HCEC 1CT (cell line): ENCODE results near the gene CNN2.
"Not testable (repeated sequence)": the region's sequence is repeated elsewhere in the genome, so short reads cannot be mapped to it uniquely, and the experiment has no call there.

Source experiments
- DNase-seq: peaks from one replicate; pipeline ENCODE4 v3.0.0-alpha.2; 2017

The CNN2 gene

DNA sequence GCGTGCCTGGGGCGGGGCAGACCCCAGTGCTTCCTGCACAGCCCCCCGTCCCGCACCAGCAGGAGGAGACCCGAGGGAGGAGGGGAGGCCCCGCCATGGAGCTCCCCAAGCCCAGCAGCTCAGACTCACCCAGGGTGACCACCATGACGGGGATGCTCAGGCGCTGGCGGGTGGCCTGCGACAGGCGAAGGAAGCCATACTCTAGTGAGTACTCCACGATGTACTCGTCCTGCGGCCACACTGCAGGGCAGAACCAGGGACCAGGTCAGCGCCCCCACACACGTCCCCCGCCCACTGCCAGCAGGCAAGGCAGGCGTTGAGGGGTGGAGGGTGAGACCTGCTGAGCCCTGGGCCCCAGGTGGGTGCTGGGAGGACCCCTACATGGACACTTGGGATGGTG is 14.1 kb upstream of the CNN2 start:
- no peak for DNase-seq

DNA sequence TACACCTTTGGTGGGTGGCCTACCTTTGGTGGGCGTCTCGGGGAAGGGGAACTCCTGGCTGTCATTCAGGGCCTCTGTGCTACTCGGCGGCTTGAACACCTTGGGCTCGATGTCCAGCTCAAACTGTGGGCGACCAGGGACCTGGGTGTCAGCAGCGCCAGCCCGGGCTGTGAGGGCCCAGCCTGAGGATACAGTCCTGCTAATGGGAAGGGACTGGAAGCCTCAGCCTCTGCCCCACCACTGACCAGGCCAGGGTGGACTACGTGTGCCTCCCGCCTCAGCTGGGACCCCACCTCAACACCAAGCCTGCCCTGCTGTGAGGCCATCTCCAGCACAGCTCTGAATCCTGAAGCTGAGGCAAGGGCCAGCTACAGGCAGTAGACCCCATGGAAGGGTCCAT is 13.2 kb upstream of the CNN2 start:
- DNase-seq, result no peak

DNA sequence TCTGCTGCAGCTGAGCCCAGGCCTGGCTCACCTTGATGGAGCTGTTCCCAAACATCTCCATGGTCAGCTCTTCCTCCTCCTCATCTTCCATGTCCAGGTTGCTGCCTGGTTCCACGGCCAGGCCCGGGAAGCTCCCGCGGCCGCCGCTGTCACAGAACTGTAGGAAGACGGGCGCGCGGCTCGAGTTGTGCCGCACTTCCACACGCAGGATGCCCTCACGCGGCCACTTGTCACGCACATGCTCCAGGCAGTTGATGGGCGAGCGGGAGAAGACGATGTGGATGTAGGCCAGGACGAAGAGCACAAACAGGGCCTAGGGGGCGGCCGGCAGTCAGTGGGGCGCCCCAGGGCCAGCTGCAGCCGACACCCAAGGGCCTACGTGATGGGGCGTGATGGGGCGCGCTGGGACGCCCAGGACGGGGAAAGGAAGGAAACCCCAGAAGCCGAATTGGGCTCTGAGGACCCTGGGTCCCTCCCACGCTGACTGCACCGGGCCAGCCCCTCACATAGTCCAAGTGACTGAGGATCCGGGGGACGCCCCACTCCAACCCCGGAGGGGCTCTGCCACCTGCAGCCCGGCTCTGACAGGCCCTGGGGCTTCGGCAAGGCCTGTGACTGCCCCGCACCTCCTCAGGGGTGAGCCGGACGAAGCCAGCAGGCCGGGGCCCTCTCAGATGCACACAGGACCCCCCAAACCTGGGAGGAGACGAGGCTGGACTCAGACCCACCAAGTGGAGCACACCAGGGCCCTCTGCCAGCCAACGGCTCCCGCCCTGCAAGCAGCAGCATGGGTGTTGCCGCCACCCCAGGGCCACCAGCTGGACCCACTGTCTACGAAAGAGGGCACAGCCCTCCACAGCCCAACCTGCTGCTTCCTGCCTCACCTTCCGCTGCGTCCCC is 12.0 kb upstream of the CNN2 start:
- DNase-seq, result no peak

DNA sequence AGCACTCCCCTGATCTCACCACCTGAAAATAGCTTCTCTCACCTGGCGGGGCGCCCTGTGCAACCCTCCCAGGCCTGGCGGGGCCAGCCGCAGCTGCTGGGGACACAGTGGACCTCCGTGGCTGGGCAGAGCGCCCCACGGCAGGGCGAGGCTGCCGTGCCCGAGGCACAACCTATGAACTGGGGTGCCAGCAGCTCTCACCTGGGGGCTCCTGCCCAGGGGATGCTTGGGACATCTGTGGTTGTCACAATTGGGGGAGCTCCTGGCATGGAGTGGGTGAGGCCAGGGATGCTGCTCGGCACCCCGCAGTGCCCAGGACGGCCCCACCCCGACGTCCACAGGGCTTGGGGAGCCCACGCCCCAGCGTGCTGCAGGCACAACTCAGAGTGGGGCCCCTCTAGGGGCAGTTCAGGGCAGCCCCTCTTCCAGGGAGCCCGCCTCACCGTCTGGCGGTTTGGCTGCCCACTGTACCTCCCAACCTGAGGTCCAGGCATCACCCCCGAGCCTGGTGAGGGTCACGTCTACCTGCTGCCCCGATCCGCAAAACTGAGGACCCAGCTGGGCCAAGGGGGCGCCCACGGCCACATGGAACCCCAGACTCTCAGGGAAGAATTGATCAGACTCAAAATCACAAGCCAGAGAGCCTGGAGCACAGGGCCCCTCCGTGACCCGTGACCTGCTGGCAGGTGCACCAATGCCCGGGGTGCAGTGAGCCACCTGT is 11.2 kb upstream of the CNN2 start:
- DNase-seq, result no peak

DNA sequence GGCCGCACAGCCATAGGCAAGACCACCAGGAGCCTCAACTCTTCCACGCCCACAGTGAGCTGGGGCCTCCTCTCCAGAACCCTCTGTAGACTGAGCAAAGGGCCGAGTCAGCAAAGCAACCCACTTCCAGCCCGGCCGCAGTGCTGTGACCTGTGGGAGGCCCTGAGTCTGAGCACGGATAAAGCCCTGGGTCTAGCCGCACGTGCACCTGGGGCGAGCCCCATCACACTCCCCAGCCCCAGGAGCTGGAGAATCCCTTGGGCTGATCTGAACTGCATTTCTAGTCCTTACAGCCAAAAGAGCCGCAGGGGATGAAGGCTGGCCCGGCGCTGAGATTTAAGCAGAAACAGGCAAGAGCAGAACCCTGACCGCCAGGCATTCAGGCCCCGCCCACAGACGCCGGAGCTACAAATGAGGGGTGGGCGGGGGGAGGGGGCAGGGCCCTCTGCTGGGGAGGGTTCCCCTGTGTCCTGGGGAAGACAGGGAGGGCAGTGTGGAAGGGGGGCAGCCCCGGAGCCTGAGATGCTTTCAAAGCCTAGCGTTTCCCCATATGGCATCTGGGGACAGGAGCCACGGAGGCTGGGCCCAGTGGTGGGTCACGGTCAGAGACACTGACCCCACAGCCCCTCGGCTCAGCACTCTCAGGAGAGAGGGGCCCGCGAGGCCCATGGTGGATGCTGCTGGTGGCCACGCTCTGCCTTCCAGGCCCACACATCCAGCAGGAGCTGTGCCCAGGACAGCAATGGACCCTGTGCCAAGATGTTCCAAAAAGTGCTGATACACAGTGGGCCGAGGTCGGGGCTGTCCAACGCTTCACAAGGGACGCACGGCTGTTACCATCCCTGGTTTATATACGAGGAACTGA is 10.4 kb upstream of the CNN2 start:
- DNase-seq, result no peak

DNA sequence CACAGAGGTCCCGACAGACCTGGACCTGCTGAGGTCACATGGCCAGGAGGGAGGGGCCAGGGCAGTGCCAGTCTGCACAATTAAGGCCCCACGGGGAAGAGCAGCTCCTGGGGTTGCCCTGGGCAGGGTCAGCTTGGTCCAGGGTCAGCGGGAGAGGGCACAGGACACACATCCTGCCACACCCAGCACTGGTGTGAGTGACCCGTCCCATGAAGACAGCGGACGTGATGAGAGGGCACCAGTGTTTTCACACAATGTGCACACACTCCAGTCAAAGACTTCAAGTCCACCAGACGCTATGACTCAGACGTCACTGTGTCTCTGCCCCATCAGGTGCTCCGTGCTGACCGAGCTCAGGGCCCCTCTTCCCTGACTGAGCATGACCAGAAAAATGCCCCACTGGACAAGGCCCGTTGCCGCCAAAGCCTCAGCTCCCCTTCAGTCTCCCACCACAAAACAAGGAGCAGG is 9.7 kb upstream of the CNN2 start:
- DNase-seq, result no peak

DNA sequence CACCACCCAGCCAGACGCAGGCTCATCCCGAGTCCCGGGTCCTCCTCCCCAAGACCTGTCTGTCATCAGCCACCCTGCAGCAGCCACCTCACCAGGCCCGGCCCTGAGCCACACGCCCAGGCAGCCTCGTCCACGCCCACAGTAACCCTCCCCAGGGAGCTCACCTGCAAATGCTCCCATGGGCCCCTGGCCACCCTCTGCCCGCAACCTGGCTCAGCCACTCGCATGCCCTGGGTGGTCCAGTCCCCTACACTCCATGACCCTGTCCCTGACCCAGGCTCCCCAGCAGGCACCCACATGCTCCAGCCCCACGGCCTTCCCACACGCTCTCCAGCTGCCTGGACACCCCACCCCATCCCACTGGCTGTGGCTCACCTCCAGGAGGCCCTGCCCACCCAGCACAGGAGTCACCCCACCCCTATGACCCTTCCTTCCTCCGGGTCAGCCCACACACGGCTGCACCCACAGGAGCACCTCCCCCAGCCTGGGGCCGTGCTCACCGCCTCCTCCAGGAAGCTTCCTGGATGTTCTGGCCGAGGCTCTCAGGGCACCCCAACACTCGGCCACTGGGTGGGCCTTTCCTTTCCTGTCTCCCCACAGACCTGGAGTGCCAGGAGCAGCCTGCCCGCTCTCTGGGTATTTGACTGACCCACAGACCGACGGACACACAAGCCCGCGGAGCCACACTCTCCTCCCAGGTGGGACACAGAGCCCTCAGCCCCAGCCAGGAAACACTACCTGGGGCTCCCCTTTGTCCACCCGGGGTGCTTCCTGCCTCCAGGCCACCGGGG is 9.1 kb upstream of the CNN2 start:
- no peak for DNase-seq

DNA sequence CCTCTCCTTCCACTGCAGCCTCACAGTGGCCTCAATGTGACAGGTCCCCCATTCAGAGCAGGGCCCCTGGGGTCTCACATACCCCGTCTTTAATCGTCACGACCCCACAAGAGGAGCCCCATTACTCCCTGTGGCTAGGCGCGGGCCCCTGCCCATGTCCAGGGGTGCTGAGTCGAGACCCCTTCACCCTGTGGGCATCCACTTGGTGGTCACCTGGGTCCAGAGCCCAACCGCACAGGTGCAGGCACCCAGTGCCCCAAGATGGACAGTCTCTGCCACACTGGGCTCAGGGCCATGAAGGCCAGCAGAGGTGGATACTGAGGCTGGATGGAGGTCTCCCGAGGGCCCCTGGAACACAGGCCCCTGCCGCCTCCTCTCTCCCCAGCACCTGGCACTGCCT is 8.5 kb upstream of the CNN2 start:
- no peak for DNase-seq

DNA sequence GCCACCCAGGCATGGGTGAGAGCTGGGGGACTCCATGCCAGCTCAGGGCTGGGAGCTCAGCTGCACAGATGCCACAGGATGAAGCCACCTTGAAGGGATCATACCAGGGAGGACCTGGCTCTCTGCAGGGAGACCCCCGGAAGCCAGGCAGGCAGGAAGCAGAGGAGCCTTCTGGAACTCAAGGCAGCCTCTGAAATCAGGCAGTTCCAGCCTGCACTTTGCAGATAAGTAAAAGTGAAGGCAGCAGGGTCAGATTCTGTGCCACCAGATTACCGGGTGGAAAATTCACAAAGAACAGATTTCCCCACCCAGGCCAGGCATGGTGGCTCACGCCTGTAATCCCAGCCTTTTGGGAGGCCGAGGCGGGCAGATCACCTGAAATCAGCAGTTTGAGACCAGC is 8.0 kb upstream of the CNN2 start:
- no peak for DNase-seq

DNA sequence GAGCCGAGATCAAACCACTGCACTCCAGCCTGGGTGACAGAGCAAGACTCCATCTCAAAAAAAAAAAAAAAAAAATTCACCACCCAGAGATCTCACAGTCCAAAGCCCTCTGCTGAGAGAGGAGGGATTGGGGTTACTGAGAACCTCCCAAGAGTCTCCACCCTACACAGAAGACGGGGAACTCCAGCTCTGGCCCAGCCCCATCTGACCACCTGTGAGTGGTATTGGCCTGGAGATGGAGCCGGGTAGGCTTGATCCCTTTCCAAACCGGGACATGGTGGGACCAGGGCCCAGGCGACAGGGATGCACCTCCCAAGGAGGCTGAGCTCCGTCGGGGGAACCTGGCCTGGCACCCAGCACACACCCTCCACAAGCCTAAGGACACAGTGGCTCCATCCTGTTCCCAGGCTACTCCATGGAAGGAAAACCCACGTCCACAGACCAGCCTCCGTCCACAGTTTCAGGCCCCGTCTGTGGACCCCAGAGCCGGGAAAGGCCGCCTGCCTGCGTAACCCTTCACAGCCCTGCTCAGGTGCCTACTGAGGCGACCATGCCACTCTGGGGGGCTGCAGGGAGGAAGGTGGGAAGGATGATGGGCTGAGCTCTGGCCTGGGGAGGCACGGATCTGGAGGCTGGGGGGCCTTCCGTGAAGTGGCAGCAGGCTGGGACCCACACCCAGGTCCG is 7.3 kb upstream of the CNN2 start:
- no peak for DNase-seq

DNA sequence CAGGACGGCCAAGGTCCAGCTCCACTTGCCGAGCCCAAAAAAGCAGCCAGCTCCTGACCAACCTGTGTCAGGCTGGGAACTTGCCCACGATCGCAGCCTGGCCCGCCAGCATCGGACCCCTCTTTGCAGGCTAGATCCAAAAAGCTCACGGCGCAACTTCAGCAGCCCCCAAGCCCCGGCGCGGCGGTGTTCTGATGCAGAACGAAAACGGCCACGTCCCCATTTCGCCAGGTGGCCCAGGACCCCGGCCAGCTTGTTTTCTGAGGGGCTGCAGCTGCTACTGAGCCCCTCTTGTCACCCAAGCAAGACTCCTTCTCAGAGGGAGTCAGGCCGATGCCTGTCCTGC is 6.8 kb upstream of the CNN2 start:
- no peak for DNase-seq

DNA sequence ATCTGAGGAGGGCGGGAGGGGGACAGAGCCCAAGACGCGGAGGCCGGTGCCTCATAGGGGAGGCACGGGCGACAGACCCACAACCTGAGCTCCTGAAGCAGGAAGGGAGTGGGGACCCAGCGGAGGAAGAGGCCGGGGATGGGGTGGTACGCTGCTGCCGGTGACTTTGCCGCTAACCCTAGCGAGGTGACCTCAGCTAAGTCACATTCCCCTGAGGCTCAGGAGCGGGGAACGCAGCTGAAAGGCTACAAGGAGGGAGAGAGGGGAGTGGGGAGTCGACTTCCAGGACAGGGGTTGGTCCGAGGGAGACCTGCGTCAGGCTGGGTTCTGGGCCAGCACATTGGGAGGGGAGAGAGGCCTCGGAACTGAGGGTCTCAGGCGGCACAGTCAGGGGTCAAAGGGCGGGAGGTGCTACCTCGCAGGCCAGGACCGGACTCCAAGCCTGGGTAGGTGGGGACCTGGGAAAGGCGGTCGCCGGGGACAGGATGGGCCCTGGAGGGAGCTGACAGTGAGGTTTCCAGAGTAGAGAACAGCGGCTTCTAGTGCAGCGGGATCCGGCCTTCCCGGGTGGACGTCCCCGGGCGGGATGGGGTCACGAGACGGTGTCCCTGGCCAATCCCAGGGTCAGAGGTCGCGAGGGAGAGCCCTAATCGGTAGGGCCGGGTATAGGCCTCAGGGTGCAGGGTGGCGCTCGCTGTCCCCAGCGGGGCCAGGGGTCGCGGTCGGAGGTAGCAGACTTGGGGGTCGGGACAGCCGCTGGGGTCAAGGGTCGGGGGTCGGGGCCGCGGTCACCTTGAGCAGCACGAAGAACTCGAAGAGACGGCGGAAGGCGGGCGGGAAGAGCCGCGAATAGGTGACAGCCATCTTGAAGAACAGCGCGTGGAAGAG is 6.2 kb upstream of the CNN2 start:
- no peak for DNase-seq

DNA sequence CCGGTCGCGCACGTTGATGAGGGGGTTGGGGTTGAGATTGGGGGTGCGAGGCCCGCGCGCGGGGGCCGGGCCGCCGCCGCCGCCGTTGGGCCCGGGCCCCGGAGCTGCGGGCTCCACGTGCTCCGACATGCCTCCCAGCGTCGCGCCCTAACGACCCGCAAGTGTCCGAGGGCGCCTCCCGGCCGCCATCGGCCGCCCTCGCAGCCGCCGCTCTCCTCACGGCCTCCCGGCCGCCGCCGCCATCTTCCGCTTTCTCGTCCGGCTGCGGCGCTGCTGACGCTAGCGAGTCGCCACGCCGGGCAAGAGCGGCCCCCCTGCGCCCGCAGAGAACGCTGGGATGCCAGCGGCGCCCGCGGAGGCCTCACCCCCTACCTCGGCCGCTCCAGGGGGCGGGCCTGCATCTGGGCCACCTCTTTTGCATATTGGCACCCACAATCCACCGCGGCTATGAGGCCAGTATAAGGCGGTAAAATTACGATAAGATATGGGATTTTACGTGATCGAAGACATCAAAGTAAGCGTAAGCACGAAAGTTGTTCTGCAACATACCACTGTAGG is 5.5 kb upstream of the CNN2 start, which contains the start of gene TMEM259:
Gene TMEM259, minus strand, starts transcription at position 256 of the 558 bp plus-strand sequence. Its CDS starts 127 bp downstream, at position 129.
- DNase-seq, result peak; percentile 98

DNA sequence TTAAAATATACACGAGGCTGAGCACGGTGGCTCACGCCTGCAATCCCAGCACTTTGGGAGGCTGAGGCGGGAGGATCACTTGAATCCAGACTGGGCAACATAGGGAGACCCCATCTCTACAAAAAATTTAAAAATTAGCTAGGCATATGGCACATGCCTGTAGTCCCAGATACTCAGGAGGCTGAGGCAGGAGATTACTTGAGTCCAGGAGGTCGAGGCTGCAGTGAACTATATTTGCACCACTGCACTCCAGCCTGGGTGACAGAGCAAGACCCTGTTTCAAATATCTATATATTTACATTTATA is 2.6 kb upstream of the CNN2 start:
- DNase-seq, result not testable (repeated sequence)

DNA sequence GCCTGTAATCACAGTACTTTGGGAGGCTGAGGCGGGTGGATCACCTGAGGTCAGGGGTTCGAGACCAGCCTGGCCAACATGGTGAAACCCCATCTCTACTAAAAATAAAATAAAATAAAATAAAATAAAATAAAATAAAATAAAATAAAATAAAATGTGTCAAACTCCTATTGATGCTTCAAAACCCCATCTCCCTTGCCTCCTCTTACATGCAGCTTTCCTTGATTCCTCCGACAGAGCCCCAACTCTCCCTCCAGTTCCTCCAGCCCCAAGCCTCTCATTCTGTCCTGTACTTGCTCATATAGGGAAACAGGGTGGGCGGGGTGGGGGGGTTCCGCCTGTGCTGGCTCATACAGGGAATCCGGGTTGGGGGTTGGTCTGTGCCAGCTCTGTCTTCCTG is 1.3 kb upstream of the CNN2 start:
- not testable (repeated sequence) for DNase-seq

DNA sequence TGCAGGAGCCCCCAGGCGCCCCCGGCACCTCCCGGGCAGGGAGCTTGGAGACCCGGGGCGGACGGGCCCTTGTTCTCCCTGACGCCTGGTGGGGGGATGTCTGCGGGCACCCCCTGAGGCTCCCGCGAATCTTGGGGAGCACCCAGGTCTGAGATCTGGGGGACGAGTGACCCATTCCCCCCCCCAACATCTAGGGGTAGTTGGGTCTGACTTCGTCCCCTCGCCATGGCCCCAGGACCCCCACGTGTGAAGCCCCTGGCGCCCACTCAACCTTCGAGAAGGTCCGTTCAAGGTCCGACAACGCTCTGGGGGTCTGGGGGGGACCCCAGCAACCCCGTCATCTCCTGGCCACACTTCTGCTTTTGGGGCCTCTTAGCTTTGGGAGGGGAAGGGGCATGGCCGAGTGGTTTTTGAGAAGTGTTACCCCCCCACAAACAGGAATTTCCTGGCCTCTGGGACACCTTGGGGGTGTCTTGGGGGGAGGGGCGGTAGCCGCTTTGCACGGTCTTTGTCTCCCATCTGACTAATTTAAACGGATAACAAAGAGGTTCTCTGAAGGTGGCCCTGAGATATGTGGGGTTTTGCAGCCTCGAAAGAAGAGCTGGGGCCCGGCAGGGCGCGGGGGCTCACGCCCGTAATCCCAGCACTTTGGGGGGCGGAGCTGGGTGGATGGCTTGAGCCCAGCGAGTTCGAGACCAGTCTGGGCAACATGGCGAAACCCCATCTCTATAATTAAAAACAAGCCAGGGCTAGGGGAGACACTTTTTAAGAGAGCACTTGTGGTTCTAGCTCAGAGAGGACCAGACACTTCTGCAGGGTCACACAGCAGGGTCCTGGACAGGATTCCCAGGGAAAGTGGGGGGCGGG is 608 bp downstream of the CNN2 start:
- peak; percentile 30 for DNase-seq

DNA sequence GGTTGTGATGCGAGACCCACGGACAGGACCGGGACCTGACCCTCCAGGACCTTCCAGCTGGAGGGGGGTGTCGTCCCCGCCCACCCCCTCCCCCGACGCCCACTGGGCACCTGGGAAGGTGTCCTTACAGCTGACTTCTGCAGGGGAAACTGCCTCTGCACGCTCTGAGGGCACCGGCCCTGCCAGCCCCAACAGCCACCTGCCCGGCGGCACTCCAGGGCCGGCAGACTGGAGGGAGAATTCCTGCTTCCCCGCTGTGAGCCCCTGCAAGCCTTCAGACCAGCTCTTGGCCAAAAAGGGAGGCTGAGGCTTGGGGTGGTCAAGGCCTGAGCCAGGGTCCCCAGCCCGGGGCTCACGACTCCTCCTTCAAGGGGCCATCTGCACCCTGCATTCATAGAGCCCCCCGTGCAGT is 1.2 kb downstream of the CNN2 start:
- no peak for DNase-seq

DNA sequence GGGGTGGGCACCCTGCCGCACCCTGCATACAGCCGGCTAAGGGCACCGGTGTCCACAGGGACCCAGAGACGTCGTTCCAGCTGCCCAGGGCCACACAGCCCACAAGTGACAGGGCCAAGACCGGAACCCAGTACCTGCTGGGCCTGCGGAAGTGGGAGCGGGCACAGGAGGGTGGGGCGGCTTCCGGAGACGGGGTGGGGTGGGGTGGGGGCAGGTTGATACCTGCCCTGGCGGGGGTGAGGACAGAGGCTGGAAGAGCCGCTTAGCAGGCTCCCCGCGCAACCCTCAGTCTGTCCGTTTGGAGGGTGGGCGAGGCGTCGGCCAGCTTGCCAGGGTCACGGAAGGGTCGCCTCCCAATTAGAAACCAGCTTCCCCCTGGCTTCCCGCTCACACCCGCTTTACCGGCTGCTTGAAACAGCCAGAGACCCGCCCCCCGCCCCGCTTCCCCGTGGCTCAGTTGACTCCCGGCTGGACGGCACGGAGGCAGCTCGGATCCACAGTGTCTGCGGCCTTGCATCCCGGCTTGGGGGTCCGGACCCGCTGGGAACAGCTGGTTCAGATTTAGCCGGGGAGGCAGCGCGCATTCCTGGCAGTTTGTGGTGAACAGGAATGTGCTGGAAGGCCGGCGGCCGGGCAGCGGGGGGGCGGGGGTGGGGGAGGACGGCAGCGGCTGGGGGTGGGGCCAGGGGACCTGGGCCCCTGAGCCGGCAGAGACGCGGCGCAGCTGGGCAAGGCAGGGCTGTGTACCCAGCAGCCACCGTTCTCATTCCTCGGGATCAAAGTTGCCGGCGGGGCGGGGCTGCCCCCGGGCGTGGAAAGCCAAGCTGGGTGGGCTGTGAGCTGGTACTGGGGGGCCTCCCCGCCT is 1.9 kb downstream of the CNN2 start:
- DNase-seq, result peak; percentile 92
